ENCODE results near the gene UFL1. TPM values are rescaled to one million over a fixed set of nuclear protein-coding genes. Genes with fewer than 3 reads are reported as not detected.

Gene UFL1
- total RNA-seq, 1 donor from 2014 or later, result 23.0 TPM

- no peak for ATAC-seq
- H3K27ac ChIP-seq, result no peak overlapping the region
Measured at GRCh38 chr6:96575359-96575758, 53.8 kb downstream of the UFL1 start.

GRCh38 chr6:96576221-96576620, 54.6 kb downstream of the UFL1 start:
- intact Hi-C loops (cut with DNase I), result no loop called here
- Histone ChIP-seq H3K9me3 (peaks cover under 1% of the 10 kb centered on the region), H3K27ac (no peak overlapping the region), H3K36me3 (no peaks in the 10 kb centered on the region), H3K4me3 (no peak overlapping the region), H3K27me3 (no peaks in the 10 kb centered on the region), H3K4me1 (no peaks in the 10 kb centered on the region)
- TF ChIP-seq CTCF (IDR thresholded peaks at IDR 0.05), result no peak
- ATAC-seq (no peak), DNase-seq (no peak)

More at GRCh38 chr6:96575359-96575758, 53.8 kb downstream of the UFL1 start:
- Histone ChIP-seq H3K4me3 (no peak overlapping the region), H3K4me1 (no peaks in the 10 kb centered on the region), H3K27me3 (no peaks in the 10 kb centered on the region), H3K36me3 (no peaks in the 10 kb centered on the region), H3K9me3 (peaks cover 9% of the 10 kb centered on the region)
- intact Hi-C loops (cut with DNase I), result no loop called here
- DNase-seq, result no peak
- TF ChIP-seq CTCF (IDR thresholded peaks at IDR 0.05), result no peak

GRCh38 chr6:96582021-96582420, 60.4 kb downstream of the UFL1 start:
- H3K4me1 ChIP-seq, result no peaks in the 10 kb centered on the region
- no peak for TF ChIP-seq CTCF (IDR thresholded peaks at IDR 0.05)
- H3K9me3 ChIP-seq, result no peaks in the 10 kb centered on the region
- DNase-seq, result no peak
- ATAC-seq, result no peak
- H3K36me3 ChIP-seq, result no peaks in the 10 kb centered on the region
- H3K27me3 ChIP-seq, result no peaks in the 10 kb centered on the region
- intact Hi-C loops (cut with DNase I), result no loop called here
- no peak overlapping the region for H3K27ac ChIP-seq
- H3K4me3 ChIP-seq, result no peak overlapping the region

- Histone ChIP-seq H3K4me3 (no peak overlapping the region), H3K36me3 (no peaks in the 10 kb centered on the region), H3K27ac (no peak overlapping the region), H3K9me3 (no peaks in the 10 kb centered on the region), H3K27me3 (no peaks in the 10 kb centered on the region), H3K4me1 (no peaks in the 10 kb centered on the region)
- intact Hi-C loops (cut with DNase I), result no loop called here
- no peak for TF ChIP-seq CTCF (IDR thresholded peaks at IDR 0.05)
- DNase-seq (no peak), ATAC-seq (no peak)
Measured at GRCh38 chr6:96582436-96582835, 60.8 kb downstream of the UFL1 start.

- DNase-seq (no peak), ATAC-seq (no peak)
- Histone ChIP-seq H3K4me3 (no peak overlapping the region), H3K9me3 (no peaks in the 10 kb centered on the region), H3K27me3 (no peaks in the 10 kb centered on the region), H3K4me1 (no peaks in the 10 kb centered on the region), H3K36me3 (no peaks in the 10 kb centered on the region), H3K27ac (no peak overlapping the region)
- intact Hi-C loops (cut with DNase I), result no loop called here
- TF ChIP-seq CTCF (IDR thresholded peaks at IDR 0.05), result no peak
Measured at GRCh38 chr6:96604420-96604819, 82.8 kb downstream of the UFL1 start.

Other genes starting within 250 kb of the UFL1 start
- 40.1 TPM for gene FHL5, start 41.3 kb downstream of the UFL1 start, total RNA-seq

Data from upper lobe of right lung (tissue), 1 donor.